Left ventricle myocardium superior (tissue), 1 donor: ENCODE results near the gene VIL1. TPM values are rescaled to one million over a fixed set of nuclear protein-coding genes. Genes with fewer than 3 reads are reported as not detected.

ENCODE experiments used
- ATAC-seq: fragments of 200-7000 bp; cut with Tn5 transposase; one replicate; pipeline ENCODE4 v1.9.1; 2020; ENCODE audit warnings: mild to moderate bottlenecking, moderate library complexity
- DNase-seq: peaks from one replicate; pipeline ENCODE4 v3.0.0-alpha.2; 2020
- intact Hi-C: fragments of 100-400 bp; cut with micrococcal nuclease; formaldehyde crosslinking; loops from one replicate; pipeline ENCODE4 v1.11.0; 2022
- long read RNA-seq: library from polyadenylated mRNA; unstranded; transcript quantifications from one replicate; pipeline ENCODE4 v2.0.0, GENCODE V29; 2021
- total RNA-seq: library from RNA; stranded (reverse); fragmentation: NEBNext Ultra II Directional; extraction: Animal tissue kit (Norgen Biotek cat#: 25700); gene quantifications from one replicate; pipeline ENCODE4 v1.2.1, GENCODE V29; 2021
- donor health status: DM: no; HTN: yes; CAD: no; lungs with severe emphysema.

Gene VIL1
- total RNA-seq, result not detected
- long read RNA-seq, result 0 reads

DNA sequence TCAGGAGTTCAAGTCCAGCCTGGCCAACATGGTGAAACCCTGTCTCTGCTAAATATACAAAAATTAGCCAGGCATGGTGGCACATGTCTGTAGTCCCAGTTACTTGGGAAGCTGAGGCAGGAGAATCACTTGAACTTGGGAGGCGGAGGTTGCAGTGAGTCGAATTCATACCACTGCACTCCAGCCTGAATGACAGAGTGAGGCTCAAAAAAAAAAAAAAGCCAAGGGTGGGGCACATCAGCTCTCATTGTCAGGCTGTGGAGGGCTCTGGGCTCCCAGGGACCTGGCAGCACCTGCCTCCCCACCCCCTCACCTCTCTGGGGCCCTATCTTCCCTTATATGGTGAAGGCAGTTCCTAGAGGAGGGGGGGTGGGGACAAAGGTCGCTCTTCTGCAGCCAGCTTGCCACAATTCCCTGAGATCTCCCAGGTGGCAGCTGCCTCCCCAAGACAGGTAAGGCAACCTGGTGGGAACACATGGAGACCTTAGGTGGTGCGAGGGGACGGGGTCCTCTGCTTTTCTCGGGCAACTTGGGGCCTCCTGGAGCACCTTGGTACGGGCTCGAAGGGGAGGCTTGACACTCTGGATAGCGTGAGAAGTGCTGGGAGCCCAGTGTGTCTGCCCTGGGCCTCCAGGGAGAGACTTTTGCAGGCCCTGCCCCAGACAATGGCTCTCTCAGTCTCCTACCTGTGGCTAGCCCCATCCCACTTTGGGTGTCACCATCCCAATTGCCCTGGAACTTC is at the start of gene VIL1:
Gene VIL1 (plus strand): TSS at position 407 of the 742 bp plus-strand sequence. CDS start 4,656 bp downstream, outside the sequence.
- ATAC-seq (no peak), DNase-seq (no peak)
- intact Hi-C loops, result loop anchor here (10.0 kb wide), 1 partner anchor 46 kb away; no protein-coding TSS in a partner anchor

DNA sequence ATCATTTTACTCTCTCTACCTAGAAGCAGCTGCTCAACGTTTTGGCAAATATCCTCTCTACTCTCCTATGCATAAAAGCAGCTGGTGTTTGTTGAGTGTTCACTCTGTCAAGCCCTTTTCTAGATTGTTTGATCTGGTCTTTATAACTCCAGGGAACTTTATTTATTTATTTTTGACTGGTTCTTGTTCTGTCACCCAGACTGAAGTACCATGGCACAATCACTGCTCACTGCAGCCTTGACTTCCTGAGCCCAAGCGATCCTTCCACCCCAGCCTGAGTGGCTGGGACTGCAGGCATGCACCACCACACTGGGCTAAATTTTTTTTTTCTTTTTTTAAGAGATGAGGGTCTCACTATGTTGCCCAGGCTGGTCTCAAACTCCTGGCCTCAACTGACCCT is 49.6 kb upstream of the VIL1 start:
- ATAC-seq (no peak), DNase-seq (no peak)
- intact Hi-C loops, result no loop called here

DNA sequence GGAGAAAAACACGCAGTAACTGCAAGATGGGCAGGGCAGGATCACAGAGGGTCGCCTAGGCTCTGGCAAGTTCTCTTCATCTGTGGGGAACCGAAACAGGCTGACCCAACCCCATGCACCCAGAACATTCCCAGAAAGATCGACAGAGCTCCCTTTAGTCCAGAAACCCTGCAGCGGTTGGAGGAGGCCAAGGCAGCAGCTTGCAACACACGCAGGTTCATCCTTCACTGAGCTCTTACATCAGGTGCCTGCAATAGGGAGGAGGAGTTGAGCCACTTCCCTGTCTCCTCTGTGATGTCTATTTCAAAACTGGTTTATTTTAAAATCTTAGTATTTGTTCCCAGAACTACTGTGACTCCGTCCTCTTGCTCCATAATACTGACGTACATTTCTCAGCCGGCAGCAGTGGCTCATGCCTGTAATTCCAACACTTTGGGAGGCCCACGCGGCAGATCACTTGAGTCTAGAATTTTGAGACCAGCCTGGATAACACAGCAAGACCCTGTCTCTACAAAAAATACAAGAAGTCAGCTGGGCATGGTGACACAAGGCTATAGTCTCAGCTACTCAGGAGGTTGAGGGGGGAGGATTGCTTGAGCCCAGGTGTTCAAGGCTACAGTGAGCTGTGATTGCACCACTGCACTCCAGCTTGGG is 48.4 kb upstream of the VIL1 start:
- DNase-seq (no peak), ATAC-seq (peak; percentile 20)
- intact Hi-C loops, result no loop called here

DNA sequence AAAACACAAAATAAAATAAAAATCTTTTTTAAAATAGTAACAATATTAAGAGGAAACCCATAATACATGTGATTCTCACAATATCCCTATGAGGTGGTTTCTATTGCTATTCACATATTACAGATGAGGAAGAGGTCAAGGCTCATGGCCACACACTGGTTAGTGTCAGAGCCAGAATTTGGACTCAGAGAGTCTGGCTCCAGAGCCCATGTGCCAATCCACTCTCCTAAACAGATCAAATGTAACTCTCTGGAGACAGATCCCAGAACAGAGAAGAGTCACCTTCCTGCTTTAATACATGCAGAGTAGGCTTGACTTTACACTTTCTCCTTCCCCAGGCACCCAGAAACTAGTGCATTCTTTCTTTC is 47.0 kb upstream of the VIL1 start:
- DNase-seq (no peak), ATAC-seq (no peak)
- intact Hi-C loops, result no loop called here

DNA sequence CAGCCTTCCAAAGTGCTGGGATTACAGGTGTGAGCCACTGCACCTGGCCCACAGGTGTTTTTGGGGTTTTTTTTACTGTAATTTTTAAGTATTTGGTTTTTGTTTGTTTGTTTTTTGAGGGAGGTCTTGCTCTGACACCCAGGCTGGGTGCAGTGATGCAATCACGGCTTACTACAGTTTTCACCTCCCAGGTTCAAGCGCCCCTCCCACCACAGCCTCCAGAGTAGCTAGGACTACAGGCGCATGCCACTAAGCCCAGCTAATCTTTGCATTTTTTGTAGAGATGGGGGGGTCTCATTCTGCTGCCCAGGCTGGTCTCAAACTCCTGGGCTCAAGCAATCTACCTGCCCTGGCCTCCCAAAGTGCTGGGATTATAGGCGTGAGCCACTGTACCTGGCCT is 44.1 kb upstream of the VIL1 start:
- intact Hi-C loops, result no loop called here
- DNase-seq, result no peak
- ATAC-seq, result no peak

DNA sequence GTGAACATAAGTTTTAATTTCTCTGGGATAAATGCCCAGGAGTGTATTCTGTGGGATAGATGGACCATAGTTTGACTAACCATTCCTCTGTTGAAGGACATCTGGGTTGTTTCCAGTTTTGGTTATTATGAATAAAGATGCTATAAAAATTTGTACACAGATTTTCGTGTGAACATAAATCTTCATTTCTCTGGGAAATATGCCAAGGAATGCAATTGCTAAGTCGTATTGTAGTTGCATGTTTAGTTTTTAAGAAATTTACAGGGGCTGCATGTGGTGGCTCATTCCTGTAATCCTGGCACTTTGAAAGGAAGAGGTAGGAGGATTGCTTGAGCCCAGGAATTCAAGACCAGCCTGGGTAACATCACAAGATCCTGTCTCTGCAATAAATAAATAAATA is 43.7 kb upstream of the VIL1 start:
- DNase-seq (no peak), ATAC-seq (no peak)
- intact Hi-C loops, result no loop called here

DNA sequence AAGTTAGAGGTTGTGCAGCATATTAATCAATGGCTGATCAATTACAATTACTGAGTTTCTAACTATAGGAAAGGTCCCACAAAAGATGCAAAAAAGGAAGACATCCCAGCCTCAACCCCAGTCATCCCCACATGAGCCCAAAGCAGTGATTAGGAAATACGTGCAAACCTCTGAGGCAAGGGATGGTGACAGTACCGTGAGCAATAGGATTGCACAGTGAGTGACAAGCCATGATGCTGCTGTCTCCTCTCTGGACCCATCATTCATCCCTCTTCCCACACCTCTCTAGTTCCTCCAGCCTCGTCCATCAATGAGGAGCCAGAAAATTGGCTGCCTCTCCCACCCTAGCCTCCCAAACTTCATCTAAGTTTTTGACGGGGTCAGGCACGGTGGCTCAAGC is 40.9 kb upstream of the VIL1 start:
- intact Hi-C loops, result no loop called here

DNA sequence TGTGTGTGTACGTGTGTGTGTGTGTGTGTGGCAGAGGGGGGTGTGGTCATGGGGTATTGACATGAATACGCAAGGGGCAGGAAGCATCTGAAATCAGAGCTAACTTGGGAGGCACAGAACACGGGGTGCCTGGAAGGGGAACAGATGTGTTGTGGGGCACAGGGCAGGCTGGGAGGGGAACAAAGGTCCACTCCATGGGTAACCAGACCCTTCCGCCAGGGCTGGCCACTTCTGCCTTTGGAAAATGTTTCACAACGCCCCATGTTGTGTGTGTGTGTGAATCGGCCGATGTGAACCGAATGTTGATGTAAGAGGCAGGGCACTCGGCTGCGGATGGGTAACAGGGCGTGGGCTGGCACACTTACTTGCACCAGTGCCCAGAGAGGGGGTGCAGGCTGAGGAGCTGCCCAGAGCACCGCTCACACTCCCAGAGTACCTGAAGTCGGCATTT is 37.0 kb upstream of the VIL1 start, which contains the start of gene SLC11A1:
Gene SLC11A1 (plus strand): TSS at position 358 of the 451 bp plus-strand sequence. CDS start 96 bp downstream, outside the sequence.
- intact Hi-C loops, result no loop called here
- ATAC-seq (peak; percentile 86), DNase-seq (peak; percentile 67)

More for the DNA sequence above, 40.9 kb upstream of the VIL1 start:
- ATAC-seq (no peak), DNase-seq (no peak)

DNA sequence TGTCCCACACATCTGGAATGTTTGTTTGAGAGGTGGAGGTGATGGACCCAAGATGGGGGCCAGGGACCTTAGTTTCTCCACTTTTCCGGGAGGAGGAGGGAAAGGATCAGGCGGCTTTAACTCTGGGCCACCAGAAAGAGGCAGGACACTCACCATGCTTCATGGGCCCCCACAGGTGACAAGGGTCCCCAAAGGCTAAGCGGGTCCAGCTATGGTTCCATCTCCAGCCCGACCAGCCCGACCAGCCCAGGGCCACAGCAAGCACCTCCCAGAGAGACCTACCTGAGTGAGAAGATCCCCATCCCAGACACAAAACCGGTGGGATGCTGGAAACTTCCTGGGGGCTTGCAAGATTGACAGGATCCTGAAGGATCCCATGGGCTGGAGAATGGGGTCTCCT is 36.1 kb upstream of the VIL1 start:
- no peak for ATAC-seq
- DNase-seq, result no peak
- intact Hi-C loops, result no loop called here

DNA sequence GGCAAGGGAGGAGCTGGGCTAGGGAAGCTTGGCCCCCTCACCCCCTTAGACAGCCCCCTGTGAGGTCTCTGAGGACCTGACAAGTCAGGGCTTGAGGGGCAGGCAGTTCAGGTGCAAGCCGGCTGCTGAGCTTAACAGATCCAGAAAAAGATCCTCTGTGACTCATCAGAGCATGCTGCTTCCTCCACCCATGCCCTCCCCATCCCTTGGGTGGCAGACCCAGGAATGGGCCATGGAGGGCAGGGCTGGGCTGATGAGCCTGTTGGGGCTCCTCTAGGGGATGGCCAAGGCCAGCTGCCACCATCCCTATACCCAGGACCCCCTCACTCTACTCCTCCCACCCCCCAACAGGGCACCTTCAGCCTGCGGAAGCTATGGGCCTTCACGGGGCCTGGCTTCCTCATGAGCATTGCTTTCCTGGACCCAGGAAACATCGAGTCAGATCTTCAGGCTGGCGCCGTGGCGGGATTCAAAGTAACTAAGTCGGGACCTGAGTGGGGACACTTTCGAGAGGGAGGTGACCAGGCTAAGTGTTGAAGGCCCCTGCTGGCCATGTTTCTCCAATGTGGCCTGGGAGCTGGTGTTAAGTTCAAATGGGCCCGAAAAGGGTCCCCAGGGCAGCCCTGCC is 34.9 kb upstream of the VIL1 start:
- no peak for ATAC-seq
- no peak for DNase-seq

DNA sequence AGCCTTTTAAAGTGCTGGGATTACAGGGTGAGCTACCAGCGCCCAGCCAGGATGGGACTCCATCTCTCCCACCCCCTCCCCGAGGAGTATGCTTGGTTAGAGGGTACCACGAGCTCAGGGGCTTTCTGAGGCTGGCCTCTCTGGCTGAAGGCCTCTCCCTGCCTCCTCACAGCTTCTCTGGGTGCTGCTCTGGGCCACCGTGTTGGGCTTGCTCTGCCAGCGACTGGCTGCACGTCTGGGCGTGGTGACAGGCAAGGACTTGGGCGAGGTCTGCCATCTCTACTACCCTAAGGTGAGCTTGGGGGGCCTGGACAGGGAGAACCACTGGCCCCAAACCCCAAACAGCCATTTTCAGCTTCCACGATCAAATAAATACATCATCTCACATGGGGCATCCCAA is 33.9 kb upstream of the VIL1 start:
- ATAC-seq (no peak), DNase-seq (no peak)
- intact Hi-C loops, result no loop called here

More for the DNA sequence above, 34.9 kb upstream of the VIL1 start:
- intact Hi-C loops, result no loop called here

DNA sequence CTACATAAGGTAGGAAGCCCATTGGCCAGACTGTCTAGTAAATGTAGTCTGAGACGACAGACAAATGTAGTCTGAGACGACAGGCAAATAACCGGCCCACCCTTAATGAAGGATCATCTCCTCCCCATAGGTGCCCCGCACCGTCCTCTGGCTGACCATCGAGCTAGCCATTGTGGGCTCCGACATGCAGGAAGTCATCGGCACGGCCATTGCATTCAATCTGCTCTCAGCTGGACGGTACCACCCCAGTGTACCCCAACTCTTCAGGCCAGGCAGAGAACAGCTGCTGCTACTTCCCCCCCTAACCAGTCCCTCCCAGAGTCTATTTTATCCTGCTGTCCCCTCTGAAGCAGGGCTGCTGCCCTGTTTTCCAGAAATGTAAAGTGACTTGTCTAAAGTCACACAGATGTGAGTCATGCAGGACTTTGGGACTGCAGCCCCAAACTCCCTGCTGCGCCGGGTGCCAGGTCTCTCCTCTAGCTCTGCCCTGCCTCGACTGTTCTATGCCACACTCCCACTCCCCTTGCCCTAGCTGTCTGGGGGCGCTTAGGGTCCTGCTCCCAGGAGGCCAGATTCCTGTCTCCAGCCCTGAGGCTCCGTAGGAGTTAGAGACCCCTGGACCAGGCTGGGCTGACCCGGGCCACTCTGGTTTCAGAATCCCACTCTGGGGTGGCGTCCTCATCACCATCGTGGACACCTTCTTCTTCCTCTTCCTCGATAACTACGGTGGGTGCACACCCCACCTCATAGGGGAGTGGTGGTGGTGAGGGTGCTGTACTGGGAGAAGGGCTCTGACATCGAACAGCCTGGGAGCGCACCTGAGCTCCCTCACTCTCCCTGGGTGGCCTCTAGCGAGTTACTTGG is 32.2 kb upstream of the VIL1 start:
- no peak for DNase-seq
- ATAC-seq, result no peak
- intact Hi-C loops, result no loop called here

DNA sequence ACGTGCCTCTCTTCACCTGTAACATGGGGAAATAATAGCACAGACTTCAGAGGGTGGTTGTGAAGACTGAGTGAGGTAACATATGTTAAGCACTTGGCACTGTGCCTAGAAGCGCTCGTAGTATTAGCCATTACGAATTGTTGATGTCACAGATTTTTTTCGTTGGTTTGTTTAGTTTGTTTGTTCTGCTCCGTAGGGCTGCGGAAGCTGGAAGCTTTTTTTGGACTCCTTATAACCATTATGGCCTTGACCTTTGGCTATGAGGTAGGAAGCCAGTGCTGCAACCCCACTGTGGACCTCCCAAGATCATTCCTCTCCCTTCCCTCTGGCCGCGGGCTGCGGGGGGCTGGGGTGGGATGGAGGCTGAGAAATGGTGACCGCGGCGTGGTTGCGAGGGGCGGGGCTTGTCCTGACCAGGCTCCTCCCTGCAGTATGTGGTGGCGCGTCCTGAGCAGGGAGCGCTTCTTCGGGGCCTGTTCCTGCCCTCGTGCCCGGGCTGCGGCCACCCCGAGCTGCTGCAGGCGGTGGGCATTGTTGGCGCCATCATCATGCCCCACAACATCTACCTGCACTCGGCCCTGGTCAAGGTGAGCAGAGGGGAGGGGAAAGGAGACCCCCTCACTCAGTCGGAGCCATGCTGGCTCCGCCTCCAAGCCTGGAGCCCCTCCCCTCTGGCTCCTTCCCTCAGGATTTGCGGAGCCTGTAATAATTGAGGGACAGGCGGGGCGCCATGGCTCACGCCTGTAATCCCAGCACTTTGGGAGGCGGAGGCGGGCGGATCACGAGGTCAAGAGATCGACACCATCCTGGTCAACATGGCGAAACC is 31.3 kb upstream of the VIL1 start:
- intact Hi-C loops, result no loop called here
- ATAC-seq (peak; percentile 85), DNase-seq (peak; percentile 70)

DNA sequence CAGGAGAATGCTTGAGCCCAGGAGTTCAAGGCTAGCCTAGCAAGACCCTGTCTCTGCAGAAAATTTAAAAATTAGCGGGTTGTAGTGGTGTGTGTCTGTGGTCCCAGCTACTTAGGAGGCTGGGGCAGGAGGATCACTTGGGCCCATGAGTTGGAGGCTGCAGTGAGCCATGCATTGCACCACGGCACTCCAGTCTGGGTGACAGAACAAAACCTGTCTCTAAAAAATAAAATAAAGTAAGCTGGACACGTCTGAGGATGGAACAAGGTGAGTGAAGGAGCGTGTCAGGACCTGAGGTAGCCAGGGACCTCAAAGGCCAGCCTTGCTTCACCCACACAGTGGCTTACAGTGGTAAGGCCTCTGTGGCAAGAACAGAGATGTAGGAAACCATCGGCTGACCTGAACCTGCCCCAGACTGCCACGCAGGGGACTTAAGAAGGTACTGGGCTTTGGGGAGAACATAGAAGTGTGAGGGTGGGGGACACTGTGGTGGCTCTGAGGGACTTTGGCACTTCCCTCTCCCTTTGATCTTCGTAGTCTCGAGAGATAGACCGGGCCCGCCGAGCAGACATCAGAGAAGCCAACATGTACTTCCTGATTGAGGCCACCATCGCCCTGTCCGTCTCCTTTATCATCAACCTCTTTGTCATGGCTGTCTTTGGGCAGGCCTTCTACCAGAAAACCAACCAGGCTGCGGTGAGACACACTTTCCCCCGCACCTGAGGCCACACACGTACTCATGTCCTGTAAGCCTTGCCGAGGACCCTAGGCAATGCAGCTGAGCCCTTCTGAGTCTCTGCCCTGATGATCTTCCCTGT is 29.4 kb upstream of the VIL1 start:
- DNase-seq, result no peak
- intact Hi-C loops, result no loop called here

DNA sequence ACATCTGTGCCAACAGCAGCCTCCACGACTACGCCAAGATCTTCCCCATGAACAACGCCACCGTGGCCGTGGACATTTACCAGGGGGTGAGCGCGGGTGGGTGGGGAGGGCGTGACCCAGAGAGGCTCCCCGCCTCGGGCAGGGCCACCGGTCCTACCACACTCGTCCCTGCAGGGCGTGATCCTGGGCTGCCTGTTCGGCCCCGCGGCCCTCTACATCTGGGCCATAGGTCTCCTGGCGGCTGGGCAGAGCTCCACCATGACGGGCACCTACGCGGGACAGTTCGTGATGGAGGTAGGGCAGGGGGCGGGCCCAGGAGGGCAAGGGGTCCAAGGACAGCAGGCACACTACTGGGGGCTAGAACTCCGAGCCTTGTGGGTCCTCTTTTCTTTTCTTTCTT is 27.7 kb upstream of the VIL1 start:
- intact Hi-C loops, result no loop called here
- DNase-seq (no peak), ATAC-seq (no peak)

More for the DNA sequence above, 29.4 kb upstream of the VIL1 start:
- no peak for ATAC-seq

DNA sequence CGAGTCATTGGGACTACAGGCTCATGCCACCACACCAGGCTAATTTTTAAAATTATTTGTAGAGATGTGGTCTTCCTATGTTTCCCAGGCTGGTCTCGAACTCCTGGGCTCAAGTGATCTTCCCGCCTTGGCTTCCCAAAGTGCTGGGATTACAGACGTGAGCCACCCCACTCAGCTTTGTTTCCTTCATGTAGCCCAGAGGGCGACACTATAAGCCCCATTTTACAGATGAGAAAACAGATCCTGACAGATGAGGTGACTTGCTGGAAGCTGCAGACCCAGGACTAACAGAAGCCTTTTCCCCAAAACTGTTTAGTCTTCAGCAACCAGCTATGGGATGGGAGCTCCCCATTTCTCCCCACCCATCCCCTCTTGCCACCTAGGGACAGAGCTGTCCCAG is 26.5 kb upstream of the VIL1 start:
- DNase-seq, result no peak
- intact Hi-C loops, result no loop called here
- ATAC-seq, result no peak

DNA sequence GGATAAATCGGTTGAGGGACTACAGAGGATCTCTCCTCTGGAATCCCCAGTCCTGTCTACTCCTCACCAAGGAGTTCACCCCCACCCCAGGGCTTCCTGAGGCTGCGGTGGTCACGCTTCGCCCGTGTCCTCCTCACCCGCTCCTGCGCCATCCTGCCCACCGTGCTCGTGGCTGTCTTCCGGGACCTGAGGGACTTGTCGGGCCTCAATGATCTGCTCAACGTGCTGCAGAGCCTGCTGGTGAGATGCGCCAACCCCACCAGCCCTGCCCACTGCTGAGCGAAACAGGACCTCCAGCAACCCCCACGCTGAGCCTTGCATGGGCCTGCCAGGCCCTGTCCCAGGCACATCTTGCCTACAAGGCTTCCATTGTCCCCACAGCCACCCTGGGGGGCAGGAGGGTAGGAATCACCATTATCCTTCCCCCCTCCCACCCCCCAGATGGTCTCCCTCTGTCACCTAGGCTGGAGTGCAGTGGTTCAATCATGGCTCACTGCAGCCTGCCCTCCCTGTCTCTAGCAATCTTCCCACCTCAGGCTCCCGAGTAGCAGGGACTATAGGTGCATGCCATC is 25.9 kb upstream of the VIL1 start:
- ATAC-seq, result no peak
- DNase-seq, result no peak
- intact Hi-C loops, result no loop called here
